Kidney glomerular epithelial cell (primary cell): ENCODE data around the gene NRXN2.

Experiments used
- DNase-seq: peaks from one replicate; lab custom pipeline; 2025; lab: John Stamatoyannopoulos, UW

The NRXN2 gene

GRCh38 chr11:64759131-64759721 is 36.2 kb upstream of the NRXN2 start:
- no peak for DNase-seq

- DNase-seq: no peak
These were observed 35.5 kb upstream of the NRXN2 start for GRCh38 chr11:64758330-64759079.

- DNase-seq: no peak
These were observed 34.7 kb upstream of the NRXN2 start for GRCh38 chr11:64757549-64758329.

GRCh38 chr11:64755681-64756361 is 32.8 kb upstream of the NRXN2 start:
- no peak for DNase-seq

- DNase-seq: no peak
These were observed 32.1 kb upstream of the NRXN2 start for GRCh38 chr11:64754919-64755662.

- DNase-seq: no peak
These were observed 31.3 kb upstream of the NRXN2 start for GRCh38 chr11:64754124-64754918.

- no peak for DNase-seq
These were observed 30.6 kb upstream of the NRXN2 start for GRCh38 chr11:64753380-64754123.

- no peak for DNase-seq
These were observed 30.0 kb upstream of the NRXN2 start for GRCh38 chr11:64753019-64753379.

- DNase-seq: no peak
These were observed 29.4 kb upstream of the NRXN2 start for GRCh38 chr11:64752175-64752970.

- no peak for DNase-seq
These were observed 28.6 kb upstream of the NRXN2 start for GRCh38 chr11:64751580-64751979.

GRCh38 chr11:64751136-64751535 is 28.1 kb upstream of the NRXN2 start:
- no peak for DNase-seq

- DNase-seq: no peak
These were observed 27.5 kb upstream of the NRXN2 start for GRCh38 chr11:64750361-64751054.

- no peak for DNase-seq
These were observed 25.1 kb upstream of the NRXN2 start for GRCh38 chr11:64747961-64748665.

- DNase-seq: no peak
These were observed 23.5 kb upstream of the NRXN2 start for GRCh38 chr11:64746486-64746885.

GRCh38 chr11:64745521-64746328 is 22.7 kb upstream of the NRXN2 start:
- no peak for DNase-seq

GRCh38 chr11:64745189-64745520 is 22.2 kb upstream of the NRXN2 start:
- DNase-seq: no peak

GRCh38 chr11:64744544-64745188 is 21.7 kb upstream of the NRXN2 start:
- no peak for DNase-seq
